Measurements from ENCODE around the gene IL1RL1.
A peak's percentile ranks its signal among the peaks of the same experiment; 100 is the strongest.

The IL1RL1 gene

GRCh38 chr2:102337481-102338386, 26.4 kb downstream of the IL1RL1 start:
- DNase-seq = peak; percentile 46

DNA sequence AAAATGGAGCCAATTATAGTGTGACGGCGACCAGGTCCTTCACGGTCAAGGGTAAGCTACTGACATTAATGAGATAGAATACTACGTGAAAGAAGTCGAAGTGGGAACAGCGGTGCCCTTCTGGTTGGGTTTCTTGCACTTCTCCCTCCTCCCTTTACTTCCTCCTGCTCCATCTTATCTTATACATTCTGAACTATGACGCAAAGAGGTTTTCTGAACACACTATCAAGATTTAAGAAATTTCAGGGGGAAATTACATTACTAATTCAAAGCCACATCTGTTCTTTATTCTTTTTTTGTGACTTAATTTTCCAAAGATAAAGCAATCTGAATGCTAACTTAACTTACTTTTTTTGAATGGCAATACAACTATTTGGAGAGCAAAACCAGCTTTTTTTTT, 29.4 kb downstream of the IL1RL1 start:
- DNase-seq = no peak

- no peak for DNase-seq
Measured at GRCh38 chr2:102342888-102343287, 31.5 kb downstream of the IL1RL1 start.

- DNase-seq = no peak
Measured at GRCh38 chr2:102344397-102344796, 33.0 kb downstream of the IL1RL1 start.

- DNase-seq = no peak
Measured at GRCh38 chr2:102345329-102345920, 34.1 kb downstream of the IL1RL1 start.

DNA sequence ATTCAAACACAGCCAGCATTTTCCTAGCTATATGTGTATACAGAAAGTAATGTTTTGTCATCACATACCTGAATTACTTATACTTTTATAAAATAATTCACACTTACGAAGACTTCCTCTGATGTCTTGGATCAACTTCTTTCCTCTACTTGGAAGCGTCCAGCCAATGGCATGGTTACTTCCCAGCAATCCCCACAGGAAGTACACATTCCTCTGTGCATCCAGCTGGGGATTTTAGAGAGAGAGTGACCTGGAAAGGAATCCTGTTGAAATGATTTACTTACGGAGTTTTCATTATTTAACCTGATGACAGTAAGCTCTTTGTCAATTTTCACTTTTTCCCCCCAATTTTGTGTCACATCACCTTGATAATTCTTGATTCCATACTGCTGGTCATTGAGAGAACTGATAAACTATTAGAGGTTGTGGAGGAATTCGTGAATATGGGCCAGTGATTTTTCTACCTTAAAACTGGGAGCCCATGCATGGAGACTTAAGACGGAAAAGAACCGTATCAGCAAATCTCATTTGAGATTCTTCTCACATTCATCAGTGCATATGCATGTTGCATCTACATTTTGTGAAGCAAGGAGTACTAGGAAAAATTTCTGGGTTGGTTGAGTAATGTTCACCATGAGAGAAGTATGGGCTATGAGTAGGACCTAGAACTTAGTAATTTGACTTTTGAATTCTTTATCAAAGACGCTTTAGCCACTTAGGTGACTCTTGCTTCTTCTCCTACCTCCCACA, 35.2 kb downstream of the IL1RL1 start:
- DNase-seq = no peak

DNA sequence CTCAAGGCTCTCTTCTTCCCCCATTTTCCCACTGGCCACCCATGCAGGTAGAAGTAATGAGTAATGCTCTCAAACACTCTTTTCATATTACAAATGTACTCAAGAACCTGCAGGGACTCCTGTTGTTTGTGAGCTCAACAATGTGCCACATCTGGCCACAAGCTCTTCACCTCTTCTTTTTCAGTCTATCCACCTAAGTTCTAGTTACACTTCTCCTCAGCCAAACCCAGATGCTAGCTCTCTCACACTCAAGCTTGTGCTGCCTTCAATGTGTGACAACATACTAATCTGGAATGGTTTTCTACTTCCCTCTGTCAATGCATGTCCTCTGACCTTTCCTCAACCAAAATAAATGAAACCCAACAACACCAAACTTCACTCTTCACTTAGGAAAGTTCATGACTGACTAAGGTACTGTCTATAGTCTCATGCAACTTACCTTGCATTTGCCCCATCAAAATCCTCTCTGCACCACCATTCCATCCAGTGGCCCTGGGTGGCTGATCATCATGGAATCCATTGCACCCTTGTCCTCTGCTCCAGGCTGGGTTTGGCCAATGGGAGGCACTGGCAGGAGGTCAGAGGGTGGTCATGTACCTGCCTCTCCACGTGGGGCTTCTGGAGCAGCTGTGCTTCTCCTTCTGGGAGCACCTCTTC, 38.9 kb downstream of the IL1RL1 start:
- no peak for DNase-seq

- DNase-seq = peak; percentile 87
Measured at GRCh38 chr2:102355526-102356380, 44.4 kb downstream of the IL1RL1 start, which contains the start of gene IL18R1. Gene IL18R1, plus strand, starts transcription at chr2:102355796. Its CDS starts 6,865 bp downstream, at chr2:102362661.

DNA sequence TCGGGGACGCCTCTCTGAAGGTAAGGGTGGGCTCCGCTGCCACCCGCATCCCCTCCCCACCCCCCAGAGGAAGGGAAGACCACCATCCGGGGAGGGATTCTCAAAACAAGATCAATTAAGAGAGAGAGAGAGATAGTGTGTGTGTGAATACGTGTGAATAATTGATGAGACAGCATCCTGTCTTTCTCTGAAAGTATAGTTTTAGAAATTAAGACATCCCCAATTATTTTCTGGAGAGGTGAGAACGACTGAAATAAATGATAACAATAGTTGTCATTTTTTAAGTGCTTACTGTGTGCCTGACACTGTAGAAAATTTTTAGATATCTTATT, 45.0 kb downstream of the IL1RL1 start:
- no peak for DNase-seq

GRCh38 chr2:102356741-102357140, 45.4 kb downstream of the IL1RL1 start:
- no peak for DNase-seq

- no peak for DNase-seq
Measured at GRCh38 chr2:102357937-102358336, 46.6 kb downstream of the IL1RL1 start.

DNA sequence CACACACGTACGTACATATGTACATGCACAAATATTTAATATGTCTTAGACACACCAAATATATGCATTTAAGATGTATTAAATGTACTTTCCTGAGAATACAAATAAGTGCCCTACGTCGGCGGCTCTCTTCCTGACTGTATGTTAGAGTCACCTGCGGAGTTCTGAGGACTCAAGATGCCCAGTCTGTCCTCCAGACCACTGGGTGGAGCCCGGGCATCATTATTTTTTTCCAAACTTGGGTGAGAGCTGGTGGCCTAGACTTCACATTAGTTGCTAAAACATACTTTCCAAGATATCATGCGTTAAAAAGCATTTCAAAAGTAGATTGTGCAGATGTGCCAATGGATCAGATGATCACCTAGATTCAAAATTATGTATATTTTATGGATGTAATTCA, 47.1 kb downstream of the IL1RL1 start:
- DNase-seq = peak; percentile 60

GRCh38 chr2:102359527-102359926, 48.2 kb downstream of the IL1RL1 start:
- no peak for DNase-seq

- no peak for DNase-seq
Measured at GRCh38 chr2:102361632-102362241, 50.4 kb downstream of the IL1RL1 start.

DNA sequence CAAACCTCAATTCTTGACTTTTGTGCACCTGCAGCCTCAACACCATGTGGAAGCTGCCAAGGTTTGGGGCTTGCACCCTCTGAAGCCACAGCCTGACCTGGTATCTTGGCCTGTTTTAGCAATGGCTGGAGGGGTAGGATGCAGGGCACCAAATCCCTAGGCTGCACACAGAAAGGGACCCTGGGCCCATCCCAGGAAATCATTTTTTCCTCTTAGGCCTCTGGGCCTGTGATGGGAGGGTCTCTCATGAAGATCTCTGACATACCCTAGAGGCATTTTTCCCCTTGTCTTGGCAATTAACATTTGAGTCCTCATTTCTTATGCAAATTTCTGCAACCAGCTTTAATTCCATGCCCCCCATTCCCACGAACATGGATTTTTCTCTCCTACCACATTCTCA, 54.4 kb downstream of the IL1RL1 start:
- DNase-seq = no peak

DNA sequence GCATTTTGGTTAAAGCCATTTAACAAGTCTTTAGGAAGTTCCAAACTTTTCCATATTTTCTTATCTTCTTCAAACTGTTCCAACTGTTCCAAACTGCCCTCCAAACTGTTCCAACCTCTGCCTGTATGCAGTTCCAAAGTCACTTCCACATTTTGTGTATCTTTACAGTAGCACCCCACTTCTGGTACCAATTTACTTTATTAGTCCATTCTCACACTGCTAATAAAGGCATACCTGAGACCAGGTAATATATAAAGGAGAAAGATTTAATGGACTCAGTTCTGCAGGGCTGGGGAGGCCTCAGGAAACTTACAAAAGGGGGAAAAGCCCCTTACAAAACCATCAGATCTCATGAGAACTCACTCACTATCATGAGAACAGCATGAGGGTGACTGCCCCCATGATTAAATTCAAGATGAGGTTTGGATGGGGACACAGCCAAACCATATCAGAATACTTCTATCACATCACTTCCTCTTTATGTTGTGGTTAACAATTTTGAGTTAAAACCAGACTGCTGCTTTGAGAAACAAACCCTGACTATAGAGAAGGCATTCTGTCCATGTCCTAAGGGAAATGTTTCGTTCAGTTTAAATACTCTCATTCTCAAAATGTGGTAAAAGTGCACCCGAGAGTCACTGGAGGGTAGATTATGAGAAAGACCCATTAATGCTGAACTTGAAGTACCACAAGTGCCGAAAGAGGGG, 55.2 kb downstream of the IL1RL1 start:
- DNase-seq = peak; percentile 67

DNA sequence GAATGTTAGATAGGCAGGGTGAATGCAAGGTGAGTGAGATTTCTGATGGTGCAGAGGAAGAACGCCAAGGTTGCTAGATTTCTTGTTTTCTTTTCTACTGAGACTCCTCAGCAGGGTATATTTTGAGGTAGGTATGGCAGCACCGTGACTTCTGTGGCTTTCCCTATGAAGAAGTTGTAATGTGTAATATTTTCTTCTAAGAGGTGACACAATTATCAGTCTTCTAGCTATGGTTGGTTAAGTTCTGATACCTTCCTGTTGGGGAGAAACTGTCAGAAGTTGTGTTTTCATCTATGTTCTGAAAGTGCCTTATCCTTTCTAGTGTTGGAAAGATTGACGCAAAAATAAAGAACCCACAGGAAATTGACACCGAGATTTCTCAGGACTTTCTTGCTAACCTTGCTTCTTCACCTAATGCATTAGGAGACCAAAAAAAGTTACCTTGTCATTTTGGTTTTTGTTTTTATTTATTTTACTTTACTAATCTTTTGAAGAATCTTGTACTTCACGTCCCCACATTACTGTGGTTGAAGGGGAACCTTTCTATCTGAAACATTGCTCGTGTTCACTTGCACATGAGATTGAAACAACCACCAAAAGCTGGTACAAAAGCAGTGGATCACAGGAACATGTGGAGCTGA, 56.1 kb downstream of the IL1RL1 start:
- DNase-seq = peak; percentile 78

DNA sequence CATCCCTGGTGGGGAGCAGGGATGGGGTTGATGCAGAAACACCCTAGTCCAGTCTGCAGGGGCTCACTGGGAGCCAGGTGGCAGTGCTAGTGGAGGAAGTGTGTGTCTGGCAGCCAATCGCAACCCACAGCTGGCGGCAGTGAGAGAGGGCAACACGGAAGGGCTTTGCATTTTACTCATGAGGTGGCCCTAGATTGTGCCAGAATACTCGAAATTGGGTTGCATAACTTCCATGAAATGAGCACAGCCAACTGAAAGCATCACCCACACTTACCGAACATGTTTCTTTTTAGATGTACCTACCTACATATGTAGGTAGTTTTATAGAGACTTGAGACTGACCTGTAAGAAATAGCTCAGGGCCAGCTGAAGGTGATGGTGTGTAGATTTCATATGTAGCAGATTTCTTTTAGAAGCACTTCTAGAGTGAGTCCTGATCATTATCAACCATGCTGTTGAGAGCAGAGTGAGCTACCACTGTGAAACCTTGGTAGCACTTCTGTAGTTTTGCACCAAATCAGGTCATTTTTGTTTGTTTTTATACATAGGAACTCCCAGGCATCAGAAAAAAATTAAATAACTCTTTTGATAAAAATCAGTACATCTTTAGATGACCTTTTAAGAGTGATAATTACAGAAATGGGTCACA, 57.2 kb downstream of the IL1RL1 start:
- peak; percentile 60 for DNase-seq

- DNase-seq = no peak
Measured at GRCh38 chr2:102369866-102370265, 58.5 kb downstream of the IL1RL1 start.

DNA sequence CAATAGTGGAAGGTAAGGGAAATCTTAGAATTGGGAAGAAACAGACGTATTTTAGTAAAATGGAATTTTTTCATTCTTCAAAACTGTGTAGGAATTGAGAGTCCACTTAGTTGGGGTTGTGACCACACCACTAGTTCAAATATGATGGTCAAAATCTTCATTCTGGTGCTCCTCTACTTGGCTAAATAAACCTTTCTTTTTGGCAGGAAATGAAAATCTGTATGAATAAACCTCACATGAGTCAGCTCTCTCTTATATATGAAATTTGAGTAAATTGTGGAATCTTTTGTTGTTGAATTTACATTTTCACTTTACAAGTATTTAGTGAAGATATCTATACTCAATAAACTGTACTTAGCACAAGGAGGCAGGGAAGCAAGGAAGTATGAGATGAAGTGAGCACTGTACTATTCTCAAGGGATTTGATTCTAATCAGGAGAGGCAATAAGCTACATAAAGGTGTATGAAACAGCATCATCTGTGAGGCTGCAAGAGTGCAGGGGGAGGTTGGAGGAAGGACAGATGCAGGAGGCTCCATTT, 64.8 kb downstream of the IL1RL1 start:
- no peak for DNase-seq

All from activated CD4-positive, alpha-beta T cell treated with anti-CD3 and anti-CD28 coated beads, Interleukin-2, Interleukin-6, amounts not matched to agents 100 ng/mL and 50 ng/mL, durations not matched to agents 16 hours and 8 hours (primary cell).